Neutrophil (primary cell): ENCODE results near the gene LARGE1.

Experiments used
- H3K27ac ChIP-seq: fragments of 200-600 bp; sonication (generic); 2 replicates; pipeline ENCODE4 v1.5.1; 2016; ENCODE audit warnings: mild to moderate bottlenecking, moderate library complexity
- H3K27me3 ChIP-seq: fragments of 200-600 bp; sonication (generic); 2 replicates; pipeline ENCODE4 v1.6.0; 2016; ENCODE audit warnings: mild to moderate bottlenecking
- H3K36me3 ChIP-seq: fragments of 200-600 bp; sonication (generic); 2 replicates; pipeline ENCODE4 v1.5.1; 2017
- H3K4me1 ChIP-seq, 2 experiments: fragments of 200-600 bp in 1 of 2; sonication (generic) in 1 of 2; 1 replicate in 1 of 2; 2 replicates in 1 of 2; pipeline versions ENCODE4 v1.5.1 to v1.6.1; 2013 to 2016; ENCODE audit warnings: low read depth in 1 of 2, low read length in 1 of 2, mild to moderate bottlenecking in 1 of 2, moderate library complexity in 1 of 2; ENCODE audit not compliant: control insufficient read depth in 1 of 2, insufficient read depth in 1 of 2
- H3K4me3 ChIP-seq, 2 experiments: fragments of 200-600 bp in 1 of 2; sonication (generic) in 1 of 2; 1 replicate in 1 of 2; 2 replicates in 1 of 2; pipeline ENCODE4 v1.5.1; 2013 to 2016; ENCODE audit warnings: low read depth in 1 of 2, low read length in 1 of 2, mild to moderate bottlenecking in 1 of 2, moderate library complexity in 1 of 2
- H3K9me3 ChIP-seq: fragments of 200-600 bp; sonication (generic); 2 replicates; pipeline ENCODE4 v1.5.1; 2016
- CTCF ChIP-seq: fragments of 200-600 bp; sonication (generic); IDR thresholded peaks from 2 replicates; pipeline ENCODE4 v1.5.1; 2016; ENCODE audit warnings: antibody characterized with exemption

LARGE1 gene

GRCh38 chr22:33669746-33670145, 250.5 kb downstream of the LARGE1 start:
- Histone ChIP-seq H3K4me1 (no peaks in the 10 kb centered on the region), H3K9me3 (no peaks in the 10 kb centered on the region), H3K36me3 (no peaks in the 10 kb centered on the region), H3K4me3 (no peak overlapping the region), H3K27ac (no peak overlapping the region), H3K27me3 (no peaks in the 10 kb centered on the region)
- TF ChIP-seq CTCF = no peak

- H3K27ac ChIP-seq = no peak overlapping the region
Measured at GRCh38 chr22:33666961-33667619, 253.2 kb downstream of the LARGE1 start.

GRCh38 chr22:33666279-33666960, 253.9 kb downstream of the LARGE1 start:
- TF ChIP-seq CTCF = no peak
- H3K9me3 ChIP-seq = no peaks in the 10 kb centered on the region
- no peaks in the 10 kb centered on the region for H3K4me1 ChIP-seq
- H3K27me3 ChIP-seq = no peaks in the 10 kb centered on the region
- no peaks in the 10 kb centered on the region for H3K36me3 ChIP-seq
- no peak overlapping the region for H3K27ac ChIP-seq
- no peak overlapping the region for H3K4me3 ChIP-seq

More at GRCh38 chr22:33666961-33667619, 253.2 kb downstream of the LARGE1 start:
- no peaks in the 10 kb centered on the region for H3K9me3 ChIP-seq
- no peaks in the 10 kb centered on the region for H3K36me3 ChIP-seq
- H3K4me1 ChIP-seq = no peaks in the 10 kb centered on the region
- TF ChIP-seq CTCF = no peak
- H3K27me3 ChIP-seq = no peaks in the 10 kb centered on the region
- H3K4me3 ChIP-seq = no peak overlapping the region

GRCh38 chr22:33659448-33659847, 260.8 kb downstream of the LARGE1 start:
- Histone ChIP-seq H3K27ac (no peak overlapping the region), H3K36me3 (no peaks in the 10 kb centered on the region), H3K4me3 (no peak overlapping the region), H3K4me1 (no peaks in the 10 kb centered on the region), H3K27me3 (no peaks in the 10 kb centered on the region), H3K9me3 (no peaks in the 10 kb centered on the region)
- TF ChIP-seq CTCF = no peak

- H3K9me3 ChIP-seq = no peaks in the 10 kb centered on the region
Measured at GRCh38 chr22:33658775-33659174, 261.5 kb downstream of the LARGE1 start.

More at GRCh38 chr22:33658775-33659174, 261.5 kb downstream of the LARGE1 start:
- no peaks in the 10 kb centered on the region for H3K4me1 ChIP-seq
- H3K4me3 ChIP-seq = no peak overlapping the region
- H3K27me3 ChIP-seq = no peaks in the 10 kb centered on the region
- no peak for TF ChIP-seq CTCF
- H3K27ac ChIP-seq = no peak overlapping the region
- H3K36me3 ChIP-seq = no peaks in the 10 kb centered on the region
